Ovary (tissue), 9 donors: ENCODE data around the gene NWD2. TPM values are rescaled to one million over a fixed set of nuclear protein-coding genes. Genes with fewer than 3 reads are reported as not detected.

Experiments
- DNase-seq, 5 donors: peaks; one replicate each; pipeline ENCODE4 v3.0.0-alpha.2; 2019 to 2020
- H3K27ac ChIP-seq, 2 donors: fragments of 200-600 bp; one replicate each; pipeline versions ENCODE4 v1.5.1 to v1.8.0; 2019 to 2022
- H3K27me3 ChIP-seq: fragments of 200-600 bp; one replicate; pipeline ENCODE4 v1.8.0; 2022
- H3K36me3 ChIP-seq: fragments of 200-600 bp; sonication (generic); one replicate; pipeline ENCODE4 v1.5.1; 2019
- H3K4me1 ChIP-seq: one replicate; pipeline ENCODE4 v1.8.1; 2013; ENCODE audit warnings: mild to moderate bottlenecking, moderate library complexity; ENCODE audit not compliant: insufficient read depth
- H3K4me3 ChIP-seq: fragments of 200-600 bp; sonication (generic); one replicate; pipeline ENCODE4 v1.5.1; 2017
- H3K9me3 ChIP-seq, 2 donors: fragments of 200-600 bp in 1 of 2; sonication (generic) in 1 of 2; one replicate each; pipeline versions ENCODE4 v1.5.1 to v1.8.1; 2013 to 2019; ENCODE audit warnings: mild to moderate bottlenecking in 1 of 2, moderate library complexity in 1 of 2
- EP300 ChIP-seq: sonication (generic); formaldehyde crosslinking; IDR thresholded peaks from one replicate; pipeline ENCODE4 v1.6.1; 2017; ENCODE audit warnings: antibody characterized with exemption
- POLR2A ChIP-seq: fragments of 450-650 bp; IDR thresholded peaks from one replicate; pipeline ENCODE4 v1.6.1; 2017; ENCODE audit warnings: antibody characterized with exemption, mild to moderate bottlenecking, moderate library complexity
- WGBS, 3 donors: extraction: QIAGEN DNeasy Blood & Tissue Kit in 1 of 3; methylation state at CpG; one replicate each; pipeline versions ENCODE4 v1.1.5 to v1.1.7; 2013 to 2017; 5-methylcytosine and 5-hydroxymethylcytosine counted together
- intact Hi-C, 4 donors: fragments of 100-400 bp; cut with DNase I; formaldehyde crosslinking; loops; one replicate each; pipeline versions ENCODE4 v1.11.0 to v1.15.1; 2022 to 2023
- polyA plus RNA-seq, 2 donors: library from polyadenylated mRNA; stranded (reverse); fragments of 200-250 nt in 1 of 2; fragments of 350-450 nt in 1 of 2; fragmentation: Illumina TruSeq in 1 of 2; extraction: RNeasy Lipid Tissue Mini Kit (QIAGEN cat#74804) in 1 of 2; gene quantifications; one replicate each; pipeline ENCODE4 v1.2.3, GENCODE V29; 2013 to 2014
- total RNA-seq, 7 donors: library from RNA; depleted of rRNA in 2 of 7; stranded (reverse); fragments of >200 nt in 2 of 7; fragmentation: NEBNext Ultra II Directional in 3 of 7; extraction: Animal tissue kit (Norgen Biotek cat#: 25700) in 3 of 7; gene quantifications; one replicate each; pipeline versions ENCODE4 v1.1.0 to v1.2.4, GENCODE V29; 2016 to 2023
- TF ChIP-seq, protein P1 (sequence below), 3 donors: fragments of 450-650 bp in 2 of 3; fragments of 200-600 bp in 1 of 3; IDR thresholded peaks; one replicate each; pipeline versions ENCODE4 v1.5.1 to v1.8.0; 2016 to 2022; ENCODE audit warnings: antibody characterized with exemption in 3 of 3, mild to moderate bottlenecking in 1 of 3
- donor health status: DM: no; HTN: no; CAD: no; lungs with moderate emphysema.
- donor health status: DM: no; HTN: no; CAD: no.
- donor health status: Bipolar disorder and iron deficiency.
- donor health status: DM: yes; HTN: yes; CAD: no.
- donor health status: DM: no; HTN: no; CAD: no.
- donor health status: DM: yes; HTN: yes; CAD: no.

NWD2 gene
- total and polyA plus RNA-seq, 9 donors: 0.01 to 0.11 TPM; not detected in 7

DNA sequence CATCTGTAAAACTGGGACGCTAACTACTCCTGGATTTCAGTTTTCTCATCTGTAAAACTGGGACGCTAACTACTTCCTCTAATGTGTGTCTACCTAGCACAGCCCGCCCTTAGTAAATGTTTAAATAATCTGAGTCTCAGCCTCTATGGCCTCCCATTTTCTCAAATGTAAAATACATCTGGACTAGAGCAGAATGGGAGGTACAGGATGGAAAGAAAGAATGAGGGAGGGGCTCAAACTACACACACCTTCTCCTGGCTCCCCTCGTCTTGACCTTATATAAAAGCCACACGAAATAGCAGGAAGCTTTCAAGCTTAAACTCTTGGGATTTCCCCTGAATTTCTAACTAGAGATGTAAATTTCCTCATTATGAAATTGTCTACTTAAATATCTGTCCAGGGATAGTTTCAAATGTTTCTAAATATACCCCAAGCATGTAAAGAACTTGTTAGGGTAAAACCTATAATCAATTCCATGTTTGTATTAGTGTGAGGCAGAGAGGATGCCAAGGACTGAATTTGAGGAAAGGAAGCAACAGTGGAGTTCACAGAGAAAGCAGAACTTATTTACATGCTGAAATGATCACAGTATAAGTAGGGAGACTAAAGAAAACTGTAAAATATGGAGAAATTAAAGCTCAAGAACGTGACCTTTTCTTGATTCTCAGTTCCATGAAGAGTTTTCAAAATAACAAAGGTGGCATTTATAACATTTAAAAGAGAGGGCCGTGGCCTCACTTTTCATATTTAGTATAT lies 220.0 kb downstream of the NWD2 start:
- Histone ChIP-seq H3K36me3 (no peaks in the 10 kb centered on the region), H3K27me3 (no peaks in the 10 kb centered on the region), H3K4me1 (no peaks in the 10 kb centered on the region), H3K9me3 (no peaks in the 10 kb centered on the region), H3K27ac (no peak overlapping the region), H3K4me3 (no peak overlapping the region)
- no peak for DNase-seq
- no peak for TF ChIP-seq EP300
- intact Hi-C loops: no loop called here
- 80 to 83% (median 80%) methylated on average over 7 of the region's 7 CpGs for WGBS, 3 donors

DNA sequence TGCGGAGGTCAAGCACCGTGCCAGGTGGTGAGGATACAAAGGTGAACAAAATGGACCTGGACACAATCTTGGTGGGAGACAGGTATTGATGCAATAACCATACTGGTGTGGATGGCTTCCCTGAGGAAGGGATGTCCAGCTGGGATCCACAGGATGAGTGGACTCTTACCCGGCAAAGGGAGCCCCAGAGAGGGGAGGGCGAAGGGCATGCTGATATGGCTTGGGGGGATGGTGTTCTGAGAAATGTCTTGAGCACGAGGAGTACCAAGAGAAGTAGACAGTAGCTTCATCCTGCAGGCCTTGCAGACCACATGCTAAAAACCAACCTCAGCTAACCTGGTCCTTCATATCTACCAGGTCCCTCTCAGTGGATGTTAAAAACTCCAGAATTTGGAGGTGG lies 220.8 kb downstream of the NWD2 start:
- H3K36me3 ChIP-seq: no peaks in the 10 kb centered on the region
- TF ChIP-seq EP300 (no peak), POLR2A (no peak)
- TF ChIP-seq, protein P1, sequence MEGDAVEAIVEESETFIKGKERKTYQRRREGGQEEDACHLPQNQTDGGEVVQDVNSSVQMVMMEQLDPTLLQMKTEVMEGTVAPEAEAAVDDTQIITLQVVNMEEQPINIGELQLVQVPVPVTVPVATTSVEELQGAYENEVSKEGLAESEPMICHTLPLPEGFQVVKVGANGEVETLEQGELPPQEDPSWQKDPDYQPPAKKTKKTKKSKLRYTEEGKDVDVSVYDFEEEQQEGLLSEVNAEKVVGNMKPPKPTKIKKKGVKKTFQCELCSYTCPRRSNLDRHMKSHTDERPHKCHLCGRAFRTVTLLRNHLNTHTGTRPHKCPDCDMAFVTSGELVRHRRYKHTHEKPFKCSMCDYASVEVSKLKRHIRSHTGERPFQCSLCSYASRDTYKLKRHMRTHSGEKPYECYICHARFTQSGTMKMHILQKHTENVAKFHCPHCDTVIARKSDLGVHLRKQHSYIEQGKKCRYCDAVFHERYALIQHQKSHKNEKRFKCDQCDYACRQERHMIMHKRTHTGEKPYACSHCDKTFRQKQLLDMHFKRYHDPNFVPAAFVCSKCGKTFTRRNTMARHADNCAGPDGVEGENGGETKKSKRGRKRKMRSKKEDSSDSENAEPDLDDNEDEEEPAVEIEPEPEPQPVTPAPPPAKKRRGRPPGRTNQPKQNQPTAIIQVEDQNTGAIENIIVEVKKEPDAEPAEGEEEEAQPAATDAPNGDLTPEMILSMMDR (IDR thresholded peaks at IDR 0.05): no peak
- no peaks in the 10 kb centered on the region for H3K9me3 ChIP-seq
- no peak overlapping the region for H3K4me3 ChIP-seq
- no peak overlapping the region for H3K27ac ChIP-seq
- no peak for DNase-seq
- intact Hi-C loops: no loop called here
- no peaks in the 10 kb centered on the region for H3K4me1 ChIP-seq
- H3K27me3 ChIP-seq: no peaks in the 10 kb centered on the region
- 76 to 86% (median 78%) methylated on average over 5 of the region's 5 CpGs for WGBS, 3 donors

GRCh38 chr4:37465845-37466244 lies 221.3 kb downstream of the NWD2 start:
- no peak overlapping the region for H3K27ac ChIP-seq
- H3K27me3 ChIP-seq: no peaks in the 10 kb centered on the region
- no peak for TF ChIP-seq POLR2A
- TF ChIP-seq, protein P1 (IDR thresholded peaks at IDR 0.05): no peak
- TF ChIP-seq EP300: no peak
- H3K4me3 ChIP-seq: no peak overlapping the region
- DNase-seq: no peak
- WGBS, 3 donors: 62 to 90% (median 85%) methylated on average over 2 of the region's 2 CpGs
- H3K9me3 ChIP-seq: no peaks in the 10 kb centered on the region
- no peaks in the 10 kb centered on the region for H3K36me3 ChIP-seq
- intact Hi-C loops: no loop called here
- H3K4me1 ChIP-seq: no peaks in the 10 kb centered on the region

- DNase-seq: no peak
- no peaks in the 10 kb centered on the region for H3K9me3 ChIP-seq
- no peak overlapping the region for H3K27ac ChIP-seq
- no peaks in the 10 kb centered on the region for H3K27me3 ChIP-seq
- no peaks in the 10 kb centered on the region for H3K4me1 ChIP-seq
- TF ChIP-seq EP300 (no peak), POLR2A (no peak)
- TF ChIP-seq, protein P1 (IDR thresholded peaks at IDR 0.05): no peak
- intact Hi-C loops: no loop called here
- no peak overlapping the region for H3K4me3 ChIP-seq
- 36 to 67% (median 50%) methylated on average over 3 of the region's 3 CpGs for WGBS, 3 donors
- no peaks in the 10 kb centered on the region for H3K36me3 ChIP-seq
Measured at GRCh38 chr4:37467223-37467622, 222.7 kb downstream of the NWD2 start.

DNA sequence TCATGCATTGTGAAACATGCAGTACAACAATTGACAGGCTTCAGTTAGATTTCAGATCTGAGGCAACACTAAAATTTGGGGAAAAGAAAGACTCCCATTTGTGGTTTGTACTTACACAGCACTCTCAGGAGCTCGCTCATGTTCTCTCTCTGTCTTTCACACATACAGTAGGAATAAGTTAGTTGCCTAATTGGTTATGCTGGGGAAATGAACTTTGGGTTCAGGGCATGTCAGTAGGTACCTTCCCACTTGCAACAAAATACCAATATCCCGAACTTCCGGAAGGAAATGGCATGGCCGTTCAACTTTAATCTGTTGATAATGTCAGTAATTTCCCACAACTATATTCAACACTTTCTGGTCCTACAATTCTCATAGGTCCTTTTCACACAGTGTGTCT lies 223.3 kb downstream of the NWD2 start:
- WGBS, 3 donors: 68 to 88% (median 76%) methylated on average over 4 of the region's 4 CpGs
- intact Hi-C loops: no loop called here

More for the DNA sequence above, 223.3 kb downstream of the NWD2 start:
- no peaks in the 10 kb centered on the region for H3K36me3 ChIP-seq
- no peak for DNase-seq
- no peaks in the 10 kb centered on the region for H3K4me1 ChIP-seq
- H3K27me3 ChIP-seq: no peaks in the 10 kb centered on the region
- H3K4me3 ChIP-seq: no peak overlapping the region
- TF ChIP-seq EP300 (no peak), POLR2A (no peak)
- TF ChIP-seq, protein P1 (IDR thresholded peaks at IDR 0.05): no peak
- no peak overlapping the region for H3K27ac ChIP-seq
- no peaks in the 10 kb centered on the region for H3K9me3 ChIP-seq
